Mesenchymal stem cell (in vitro differentiated cells and primary cell): Measurements from ENCODE around the gene COL18A1.

Experiments used
- DNase-seq: peaks from one replicate; pipeline ENCODE4 v3.0.0-alpha.2; 2013
- H2AFZ ChIP-seq: one replicate; pipeline ENCODE4 v1.6.1; 2013; ENCODE audit warnings: low read depth, mild to moderate bottlenecking, control low read depth, inconsistent platforms, low read length, moderate library complexity
- H2AK5ac ChIP-seq: 2 replicates; pipeline ENCODE4 v1.6.1; 2013; ENCODE audit warnings: low read length, moderate library complexity, mild to moderate bottlenecking, inconsistent platforms; ENCODE audit not compliant: severe bottlenecking
- H2BK120ac ChIP-seq: one replicate; pipeline ENCODE4 v1.6.1; 2013; ENCODE audit warnings: low read depth, mild to moderate bottlenecking, inconsistent platforms, low read length, moderate library complexity
- H2BK12ac ChIP-seq, 2 experiments: one replicate each; pipeline ENCODE4 v1.6.1; 2013; ENCODE audit warnings: inconsistent platforms in 2 of 2, low read length in 2 of 2, mild to moderate bottlenecking in 2 of 2, moderate library complexity in 2 of 2, control low read depth in 1 of 2
- H2BK15ac ChIP-seq: one replicate; pipeline ENCODE4 v1.6.1; 2013; ENCODE audit warnings: mild to moderate bottlenecking, low read depth, inconsistent platforms; ENCODE audit not compliant: poor library complexity, severe bottlenecking
- H2BK5ac ChIP-seq: 2 replicates; pipeline ENCODE4 v1.6.1; 2013; ENCODE audit warnings: low read depth, mild to moderate bottlenecking, low read length, control low read depth, inconsistent platforms; ENCODE audit not compliant: poor library complexity, severe bottlenecking
- H3K14ac ChIP-seq, 2 experiments: one replicate each; pipeline ENCODE4 v1.6.1; 2013; ENCODE audit warnings: inconsistent platforms in 2 of 2, low read length in 2 of 2, control low read depth in 1 of 2, mild to moderate bottlenecking in 1 of 2, moderate library complexity in 1 of 2
- H3K18ac ChIP-seq, 2 experiments: one replicate each; pipeline ENCODE4 v1.6.1; 2013; ENCODE audit warnings: inconsistent platforms in 2 of 2, low read length in 2 of 2, control low read depth in 1 of 2, low read depth in 1 of 2, mild to moderate bottlenecking in 1 of 2
- H3K23ac ChIP-seq, 2 experiments: one replicate each; pipeline ENCODE4 v1.6.1; 2013; ENCODE audit warnings: inconsistent platforms in 2 of 2, low read length in 2 of 2, mild to moderate bottlenecking in 2 of 2, moderate library complexity in 2 of 2, control low read depth in 1 of 2
- H3K27ac ChIP-seq: 2 replicates; pipeline ENCODE4 v1.5.1; 2013; ENCODE audit warnings: mild to moderate bottlenecking, moderate library complexity, low read length, control low read depth, inconsistent platforms; ENCODE audit not compliant: poor library complexity, severe bottlenecking
- H3K27me3 ChIP-seq, 2 experiments: 2 replicates each; pipeline versions ENCODE4 v1.6.1 to v1.7.0; 2013; ENCODE audit warnings: low read length in 2 of 2, mild to moderate bottlenecking in 2 of 2, moderate library complexity in 2 of 2, control low read depth in 1 of 2, inconsistent platforms in 1 of 2; ENCODE audit not compliant: control insufficient read depth in 1 of 2, insufficient read depth in 1 of 2
- H3K36me3 ChIP-seq, 2 experiments: 2 replicates each; pipeline versions ENCODE4 v1.6.1 to v1.7.0; 2013; ENCODE audit warnings: low read length in 2 of 2, control low read depth in 1 of 2, inconsistent platforms in 1 of 2, low read depth in 1 of 2, mild to moderate bottlenecking in 1 of 2; ENCODE audit not compliant: insufficient read depth in 2 of 2, control insufficient read depth in 1 of 2
- H3K4ac ChIP-seq, 2 experiments: one replicate each; pipeline ENCODE4 v1.6.1; 2013; ENCODE audit warnings: inconsistent platforms in 2 of 2, low read length in 2 of 2, mild to moderate bottlenecking in 2 of 2, moderate library complexity in 2 of 2, control low read depth in 1 of 2, low read depth in 1 of 2
- H3K4me1 ChIP-seq: 2 replicates; pipeline ENCODE4 v1.6.1; 2013; ENCODE audit warnings: low read depth, low read length, control low read depth; ENCODE audit not compliant: control insufficient read depth, insufficient read depth
- H3K4me2 ChIP-seq: 2 replicates; pipeline ENCODE4 v1.6.1; 2013; ENCODE audit warnings: low read length, mild to moderate bottlenecking, inconsistent platforms; ENCODE audit not compliant: poor library complexity, severe bottlenecking
- H3K4me3 ChIP-seq, 2 experiments: 2 replicates each; pipeline versions ENCODE4 v1.5.1 to v1.7.0; 2013; ENCODE audit warnings: low read length in 2 of 2, mild to moderate bottlenecking in 2 of 2, control low read depth in 1 of 2, low read depth in 1 of 2; ENCODE audit not compliant: insufficient read depth in 1 of 2
- H3K79me1 ChIP-seq: replicated peaks from 2 replicates; pipeline ENCODE4 v1.6.1; 2013; ENCODE audit warnings: mild to moderate bottlenecking, control low read depth, low read length, inconsistent platforms; ENCODE audit not compliant: poor library complexity, severe bottlenecking
- H3K9ac ChIP-seq: 2 replicates; pipeline ENCODE4 v1.7.0; 2013; ENCODE audit warnings: mild to moderate bottlenecking, low read length, moderate library complexity
- H3K9me3 ChIP-seq: 2 replicates; pipeline ENCODE4 v1.7.0; 2013; ENCODE audit warnings: mild to moderate bottlenecking, low read length; ENCODE audit not compliant: control insufficient read depth
- H4K8ac ChIP-seq: one replicate; pipeline ENCODE4 v1.6.1; 2013; ENCODE audit warnings: inconsistent platforms, mild to moderate bottlenecking, low read length, moderate library complexity
- H4K91ac ChIP-seq: one replicate; pipeline ENCODE4 v1.6.1; 2013; ENCODE audit warnings: mild to moderate bottlenecking, low read length, inconsistent platforms
- WGBS: methylation state at CpG from one replicate; pipeline ENCODE4 v1.1.7; 2013; ENCODE audit warnings: mixed read lengths; 5-methylcytosine and 5-hydroxymethylcytosine counted together

COL18A1 gene

GRCh38 chr21:45439161-45439872, 34.4 kb downstream of the COL18A1 start:
- Histone ChIP-seq H3K9ac (peak overlapping the region; percentile 85), H3K79me1 (peaks cover 10% of the 10 kb centered on the region), H3K9me3 (no peaks in the 10 kb centered on the region), H2AFZ (no peak overlapping the region), H3K23ac (peak overlapping the region in 1 of 2 experiments; percentile 6), H3K4ac (peak overlapping the region in 1 of 2 experiments; percentile 75), H3K4me1 (peaks cover 47% of the 10 kb centered on the region), H4K8ac (peak overlapping the region; percentile 93), H2AK5ac (peak overlapping the region; percentile 20), H3K27ac (no peak overlapping the region), H3K18ac (peak overlapping the region; percentile 87 to 89), H2BK15ac (peak overlapping the region; percentile 13), H3K14ac (peak overlapping the region in 1 of 2 experiments; percentile 72), H4K91ac (peak overlapping the region; percentile 76), H3K36me3 (peaks cover 0 to 73% of the 10 kb centered on the region in 2 experiments), H3K4me2 (peak overlapping the region; percentile 42), H2BK120ac (peak overlapping the region; percentile 9), H2BK12ac (peak overlapping the region; percentile 86 to 95), H2BK5ac (no peak overlapping the region), H3K27me3 (no peaks in the 10 kb centered on the region), H3K4me3 (peak overlapping the region in 1 of 2 experiments; percentile 64)
- peak; percentile 86 for DNase-seq
- 33% methylated on average over 58 of the region's 58 CpGs for WGBS

GRCh38 chr21:45439901-45440461, 35.0 kb downstream of the COL18A1 start:
- Histone ChIP-seq H4K8ac (peak overlapping the region; percentile 73), H3K23ac (no peak overlapping the region), H2BK5ac (no peak overlapping the region), H3K4ac (no peak overlapping the region), H2BK12ac (peak overlapping the region; percentile 45 to 86), H3K4me3 (no peak overlapping the region), H3K27me3 (no peaks in the 10 kb centered on the region), H3K9ac (peak overlapping the region; percentile 85), H2BK120ac (no peak overlapping the region), H2AFZ (no peak overlapping the region), H3K4me2 (no peak overlapping the region), H3K18ac (peak overlapping the region; percentile 26 to 69), H2AK5ac (no peak overlapping the region), H3K4me1 (peaks cover 40% of the 10 kb centered on the region), H4K91ac (peak overlapping the region; percentile 46), H3K79me1 (peaks cover 10% of the 10 kb centered on the region), H2BK15ac (peak overlapping the region; percentile 23), H3K36me3 (peaks cover 0 to 76% of the 10 kb centered on the region in 2 experiments), H3K9me3 (no peaks in the 10 kb centered on the region), H3K27ac (no peak overlapping the region), H3K14ac (no peak overlapping the region)
- WGBS: 98% methylated on average over 28 of the region's 28 CpGs
- DNase-seq: no peak

- Histone ChIP-seq H3K9me3 (no peaks in the 10 kb centered on the region), H2AK5ac (no peak overlapping the region), H3K9ac (no peak overlapping the region), H3K18ac (peak overlapping the region in 1 of 2 experiments; percentile 5), H3K79me1 (peaks cover 10% of the 10 kb centered on the region), H4K8ac (no peak overlapping the region), H3K4me1 (peaks cover 34% of the 10 kb centered on the region), H3K23ac (no peak overlapping the region), H3K4ac (no peak overlapping the region), H2BK120ac (no peak overlapping the region), H3K4me3 (no peak overlapping the region), H2AFZ (no peak overlapping the region), H4K91ac (no peak overlapping the region), H3K14ac (no peak overlapping the region), H2BK5ac (no peak overlapping the region), H3K36me3 (peaks cover 0 to 81% of the 10 kb centered on the region in 2 experiments), H3K4me2 (no peak overlapping the region), H2BK12ac (no peak overlapping the region), H3K27me3 (no peaks in the 10 kb centered on the region), H3K27ac (no peak overlapping the region), H2BK15ac (no peak overlapping the region)
- WGBS: 95% methylated on average over 22 of the region's 22 CpGs
- no peak for DNase-seq
Observed at GRCh38 chr21:45440736-45441350, 35.9 kb downstream of the COL18A1 start.
